HepG2 (cell line): Measurements from ENCODE around the gene WHAMM. TPM values are rescaled to one million over a fixed set of nuclear protein-coding genes. Genes with fewer than 3 reads are reported as not detected.
A peak's percentile ranks its signal among the peaks of the same experiment; 100 is the strongest.

Experiments
- ATF2 ChIP-seq: sonication (generic); formaldehyde crosslinking; IDR thresholded peaks from 2 replicates; pipeline ENCODE4 v1.4.0; 2020; ENCODE audit warnings: missing genetic modification reagents
- BRD4 ChIP-seq: sonication (generic); formaldehyde crosslinking; IDR thresholded peaks from 2 replicates; pipeline ENCODE4 v1.4.0; 2020; ENCODE audit warnings: missing genetic modification reagents
- GTF2F1 ChIP-seq: fragments of 150-350 bp; IDR thresholded peaks from 2 replicates; pipeline ENCODE4 v1.6.1; 2014; ENCODE audit warnings: low read length
- HHEX ChIP-seq: IDR thresholded peaks from 2 replicates; pipeline ENCODE4 v1.6.1; 2016; ENCODE audit warnings: control low read depth
- HOXA3 ChIP-seq: sonication (generic); formaldehyde crosslinking; IDR thresholded peaks from 2 replicates; pipeline ENCODE4 v1.5.0; 2020; ENCODE audit warnings: missing genetic modification reagents
- JARID2 ChIP-seq: sonication (generic); formaldehyde crosslinking; IDR thresholded peaks from 2 replicates; pipeline ENCODE4 v1.8.1; 2023; ENCODE audit warnings: missing genetic modification reagents, inconsistent platforms; ENCODE audit not compliant: insufficient replicate concordance
- KLF9 ChIP-seq: IDR thresholded peaks from 2 replicates; pipeline ENCODE4 v1.6.1; 2016; ENCODE audit warnings: low read depth
- NFYB ChIP-seq: sonication (generic); formaldehyde crosslinking; IDR thresholded peaks from 2 replicates; pipeline ENCODE4 v1.4.0; 2020; ENCODE audit warnings: missing genetic modification reagents
- POLR2AphosphoS2 ChIP-seq: IDR thresholded peaks from 2 replicates; pipeline ENCODE4 v1.6.1; 2011; ENCODE audit warnings: low read depth, low read length, improper control_type of control experiment
- SP2 ChIP-seq: sonication (generic); formaldehyde crosslinking; IDR thresholded peaks from 2 replicates; pipeline ENCODE4 v1.5.1; 2020; ENCODE audit warnings: mild to moderate bottlenecking, missing genetic modification reagents
- THAP7 ChIP-seq: sonication (generic); formaldehyde crosslinking; IDR thresholded peaks from 2 replicates; pipeline ENCODE4 v1.8.1; 2023; ENCODE audit warnings: mild to moderate bottlenecking, missing genetic modification reagents
- ZNF232 ChIP-seq: sonication (generic); formaldehyde crosslinking; IDR thresholded peaks from 2 replicates; pipeline ENCODE4 v1.4.0; 2020; ENCODE audit warnings: missing genetic modification reagents, borderline replicate concordance
- ZNF274 ChIP-seq: sonication (generic); formaldehyde crosslinking; IDR thresholded peaks from 2 replicates; pipeline ENCODE4 v1.5.1; 2020; ENCODE audit warnings: mild to moderate bottlenecking, missing genetic modification reagents
- ZNF496 ChIP-seq: sonication (generic); formaldehyde crosslinking; IDR thresholded peaks from 2 replicates; pipeline ENCODE4 v1.8.1; 2023; ENCODE audit warnings: mild to moderate bottlenecking, moderate library complexity, missing genetic modification reagents; ENCODE audit not compliant: insufficient replicate concordance
- ZNF501 ChIP-seq: sonication (generic); formaldehyde crosslinking; IDR thresholded peaks from 2 replicates; pipeline ENCODE4 v1.5.1; 2020; ENCODE audit warnings: mild to moderate bottlenecking, moderate library complexity, missing genetic modification reagents
- ZNF720 ChIP-seq: sonication (generic); formaldehyde crosslinking; IDR thresholded peaks from 2 replicates; pipeline ENCODE4 v1.4.0; 2020; ENCODE audit warnings: missing genetic modification reagents
- ZNF790 ChIP-seq: sonication (generic); formaldehyde crosslinking; IDR thresholded peaks from 2 replicates; pipeline ENCODE4 v1.8.0; 2022; ENCODE audit warnings: missing genetic modification reagents, mild to moderate bottlenecking, borderline replicate concordance
- polyA plus RNA-seq, 8 experiments: library from polyadenylated mRNA; depleted of rRNA in 3 of 8; stranded (reverse) in 7 of 8; unstranded in 1 of 8; fragments of >200 nt; fragmentation: Illumina TruSeq in 4 of 8; extraction: Trizol in 4 of 8; gene quantifications; 2 replicates each; pipeline versions ENCODE4 v1.2.1 to v1.2.3, GENCODE V29; 2011 to 2016; ENCODE audit warnings: low read depth in 4 of 8, missing spikeins in 1 of 8, mixed read lengths in 1 of 8; ENCODE audit not compliant: insufficient read depth in 1 of 8
- total RNA-seq, 5 experiments: library from RNA; depleted of rRNA; stranded (reverse); fragments of >200 nt; fragmentation: Illumina TruSeq; extraction: Trizol; gene quantifications; 2 replicates each; pipeline ENCODE4 v1.2.3, GENCODE V29; 2016; ENCODE audit warnings: low read depth in 1 of 5
- TF ChIP-seq, protein P1 (sequence below): sonication (generic); formaldehyde crosslinking; IDR thresholded peaks from 2 replicates; pipeline ENCODE4 v1.4.0; 2020; ENCODE audit warnings: mild to moderate bottlenecking, missing genetic modification reagents
- TF ChIP-seq, protein P2 (sequence below): sonication (generic); formaldehyde crosslinking; IDR thresholded peaks from 2 replicates; pipeline ENCODE4 v1.8.0; 2023; ENCODE audit warnings: mild to moderate bottlenecking, missing genetic modification reagents

WHAMM gene
- total and polyA plus RNA-seq, 2 of the 13 experiments (the other 11 are each of a cell fraction or from before 2014, with no cell fraction given): 2.9 to 3.0 TPM

GRCh38 chr15:82809308-82810060, at the start of gene WHAMM (continued):
- TF ChIP-seq, protein P1, sequence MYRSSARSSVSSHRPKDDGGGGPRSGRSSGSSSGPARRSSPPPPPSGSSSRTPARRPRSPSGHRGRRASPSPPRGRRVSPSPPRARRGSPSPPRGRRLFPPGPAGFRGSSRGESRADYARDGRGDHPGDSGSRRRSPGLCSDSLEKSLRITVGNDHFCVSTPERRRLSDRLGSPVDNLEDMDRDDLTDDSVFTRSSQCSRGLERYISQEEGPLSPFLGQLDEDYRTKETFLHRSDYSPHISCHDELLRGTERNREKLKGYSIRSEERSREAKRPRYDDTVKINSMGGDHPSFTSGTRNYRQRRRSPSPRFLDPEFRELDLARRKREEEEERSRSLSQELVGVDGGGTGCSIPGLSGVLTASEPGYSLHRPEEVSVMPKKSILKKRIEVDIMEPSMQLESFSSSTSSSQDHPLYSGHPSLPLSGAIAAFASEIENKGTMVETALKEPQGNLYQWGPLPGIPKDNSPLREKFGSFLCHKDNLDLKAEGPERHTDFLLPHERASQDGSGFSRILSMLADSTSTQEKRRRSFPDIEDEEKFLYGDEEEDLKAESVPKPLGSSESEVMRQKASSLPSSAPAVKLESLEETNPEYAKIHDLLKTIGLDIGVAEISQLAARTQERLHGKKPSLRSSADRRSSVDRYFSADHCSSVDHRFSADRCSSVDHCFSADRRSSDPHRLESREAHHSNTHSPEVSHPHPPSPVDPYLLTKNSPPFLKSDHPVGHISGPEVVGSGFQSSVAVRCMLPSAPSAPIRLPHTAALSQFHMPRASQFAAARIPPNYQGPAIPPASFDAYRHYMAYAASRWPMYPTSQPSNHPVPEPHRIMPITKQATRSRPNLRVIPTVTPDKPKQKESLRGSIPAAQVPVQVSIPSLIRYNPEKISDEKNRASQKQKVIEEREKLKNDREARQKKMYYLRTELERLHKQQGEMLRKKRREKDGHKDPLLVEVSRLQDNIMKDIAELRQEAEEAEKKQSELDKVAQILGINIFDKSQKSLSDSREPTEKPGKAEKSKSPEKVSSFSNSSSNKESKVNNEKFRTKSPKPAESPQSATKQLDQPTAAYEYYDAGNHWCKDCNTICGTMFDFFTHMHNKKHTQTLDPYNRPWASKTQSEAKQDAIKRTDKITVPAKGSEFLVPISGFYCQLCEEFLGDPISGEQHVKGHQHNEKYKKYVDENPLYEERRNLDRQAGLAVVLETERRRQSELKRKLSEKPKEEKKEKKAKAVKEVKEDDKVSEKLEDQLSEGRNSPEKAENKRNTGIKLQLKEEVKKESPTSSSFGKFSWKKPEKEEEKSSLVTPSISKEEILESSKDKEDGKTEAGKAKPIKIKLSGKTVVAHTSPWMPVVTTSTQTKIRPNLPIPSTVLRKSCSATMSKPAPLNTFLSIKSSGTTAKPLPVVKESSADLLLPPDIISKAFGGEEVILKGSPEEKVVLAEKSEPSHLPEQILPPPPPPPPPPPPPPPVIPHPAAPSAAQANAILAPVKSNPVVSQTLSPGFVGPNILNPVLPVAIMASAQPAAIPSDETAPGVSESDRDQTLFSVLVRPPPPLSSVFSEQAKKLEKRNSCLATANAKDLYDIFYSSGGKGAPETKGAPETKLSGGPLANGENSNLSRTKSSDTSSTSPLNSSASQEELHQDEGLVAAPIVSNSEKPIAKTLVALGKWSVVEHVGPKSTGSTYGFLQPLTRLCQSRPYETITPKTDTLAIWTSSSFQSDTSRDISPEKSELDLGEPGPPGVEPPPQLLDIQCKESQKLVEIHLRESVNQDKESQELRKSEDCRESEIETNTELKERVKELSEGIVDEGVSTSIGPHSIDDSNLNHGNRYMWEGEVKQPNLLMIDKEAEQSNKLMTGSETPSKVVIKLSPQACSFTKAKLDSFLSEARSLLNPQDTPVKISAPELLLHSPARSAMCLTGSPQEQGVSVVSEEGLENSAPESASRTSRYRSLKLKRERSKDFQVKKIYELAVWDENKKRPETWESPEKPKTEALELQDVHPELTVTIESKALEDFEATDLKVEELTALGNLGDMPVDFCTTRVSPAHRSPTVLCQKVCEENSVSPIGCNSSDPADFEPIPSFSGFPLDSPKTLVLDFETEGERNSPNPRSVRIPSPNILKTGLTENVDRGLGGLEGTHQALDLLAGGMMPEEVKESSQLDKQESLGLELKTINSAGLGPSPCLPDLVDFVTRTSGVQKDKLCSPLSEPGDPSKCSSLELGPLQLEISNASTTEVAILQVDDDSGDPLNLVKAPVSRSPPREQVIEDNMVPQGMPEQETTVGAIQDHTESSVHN (CRISPR knock-in tag): no peak
- TF ChIP-seq SP2 (CRISPR knock-in tag) (peak; percentile 87), ZNF720 (CRISPR knock-in tag) (no peak), NFYB (CRISPR knock-in tag) (peak; percentile 99), THAP7 (CRISPR knock-in tag) (no peak), ATF2 (no peak; the same call in 1 of the 2 replicates), ZNF232 (peak; percentile 68; the same call in 1 of the 2 replicates), HOXA3 (CRISPR knock-in tag) (peak; percentile 48; the same call in 1 of the 2 replicates), BRD4 (CRISPR knock-in tag) (no peak; the same call in 1 of the 2 replicates), JARID2 (CRISPR knock-in tag) (no peak), ZNF790 (CRISPR knock-in tag) (0 out of 2 replicates have a peak, but pooled peaks have one; percentile 51), ZNF501 (peak; percentile 21; the same call in 1 of the 2 replicates), POLR2AphosphoS2 (no peak), GTF2F1 (no peak), KLF9 (no peak), ZNF274 (CRISPR knock-in tag) (peak; percentile 93), ZNF496 (CRISPR knock-in tag) (no peak), HHEX (CRISPR knock-in tag) (no peak)
- TF ChIP-seq, protein P2, sequence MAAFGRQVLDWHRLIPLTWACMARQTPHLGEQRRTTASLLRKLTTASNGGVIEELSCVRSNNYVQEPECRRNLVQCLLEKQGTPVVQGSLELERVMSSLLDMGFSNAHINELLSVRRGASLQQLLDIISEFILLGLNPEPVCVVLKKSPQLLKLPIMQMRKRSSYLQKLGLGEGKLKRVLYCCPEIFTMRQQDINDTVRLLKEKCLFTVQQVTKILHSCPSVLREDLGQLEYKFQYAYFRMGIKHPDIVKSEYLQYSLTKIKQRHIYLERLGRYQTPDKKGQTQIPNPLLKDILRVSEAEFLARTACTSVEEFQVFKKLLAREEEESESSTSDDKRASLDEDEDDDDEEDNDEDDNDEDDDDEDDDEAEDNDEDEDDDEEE (CRISPR knock-in tag): no peak
